Measurements from ENCODE around the gene GABRE.
"Not testable (repeated sequence)": the region's sequence is repeated elsewhere in the genome, so short reads cannot be mapped to it uniquely, and the experiment has no call there.

The GABRE gene

GRCh38 chrX:151970027-151970426, 4.4 kb downstream of the GABRE start:
- no peak for DNase-seq (ENCODE audit: low read depth, low spot score)

GRCh38 chrX:151966236-151966635, 8.2 kb downstream of the GABRE start:
- no peak for DNase-seq (ENCODE audit: low read depth, low spot score)

- no peak for DNase-seq (ENCODE audit: low read depth, low spot score)
Observed at GRCh38 chrX:151962034-151962433, 12.4 kb downstream of the GABRE start.

GRCh38 chrX:151958101-151958500, 16.4 kb downstream of the GABRE start:
- DNase-seq (ENCODE audit: low read depth, low spot score) = no peak

GRCh38 chrX:151954730-151955129, 19.7 kb downstream of the GABRE start:
- no peak for DNase-seq (ENCODE audit: low read depth, low spot score)

- no peak for DNase-seq (ENCODE audit: low read depth, low spot score)
Observed at GRCh38 chrX:151938172-151938571, 36.3 kb downstream of the GABRE start.

- DNase-seq (ENCODE audit: low read depth, low spot score) = no peak
Observed at GRCh38 chrX:151935358-151935757, 39.1 kb downstream of the GABRE start.

- no peak for DNase-seq (ENCODE audit: low read depth, low spot score)
Observed at GRCh38 chrX:151929126-151929525, 45.4 kb downstream of the GABRE start.

GRCh38 chrX:151923648-151924047, 50.8 kb downstream of the GABRE start:
- no peak for DNase-seq (ENCODE audit: low read depth, low spot score)

GRCh38 chrX:151922692-151923091, 51.8 kb downstream of the GABRE start:
- no peak for DNase-seq (ENCODE audit: low read depth, low spot score)

- no peak for DNase-seq (ENCODE audit: low read depth, low spot score)
Observed at GRCh38 chrX:151921866-151922265, 52.6 kb downstream of the GABRE start.

GRCh38 chrX:151921292-151921691, 53.2 kb downstream of the GABRE start:
- no peak for DNase-seq (ENCODE audit: low read depth, low spot score)

- DNase-seq (ENCODE audit: low read depth, low spot score) = no peak
Observed at GRCh38 chrX:151920530-151920929, 53.9 kb downstream of the GABRE start.

- DNase-seq (ENCODE audit: low read depth, low spot score) = no peak
Observed at GRCh38 chrX:151920101-151920500, 54.4 kb downstream of the GABRE start.

- no peak for DNase-seq (ENCODE audit: low read depth, low spot score)
Observed at GRCh38 chrX:151919610-151920009, 54.9 kb downstream of the GABRE start.

GRCh38 chrX:151918736-151919135, 55.7 kb downstream of the GABRE start:
- DNase-seq (ENCODE audit: low read depth, low spot score) = not testable (repeated sequence)

GRCh38 chrX:151912780-151913179, 61.7 kb downstream of the GABRE start, which contains the start of gene MAGEA4:
MAGEA4 (plus strand) TSS chrX:151912889; CDS start chrX:151923665, 10,776 bp downstream.
- DNase-seq (ENCODE audit: low read depth, low spot score) = no peak

GRCh38 chrX:151912221-151912620, 62.3 kb downstream of the GABRE start:
- no peak for DNase-seq (ENCODE audit: low read depth, low spot score)

GRCh38 chrX:151904989-151905388, 69.5 kb downstream of the GABRE start:
- DNase-seq (ENCODE audit: low read depth, low spot score) = no peak

Data from iPS DF 19.7 (cell line).